ENCODE results near the gene VANGL1.

VANGL1 gene

DNA sequence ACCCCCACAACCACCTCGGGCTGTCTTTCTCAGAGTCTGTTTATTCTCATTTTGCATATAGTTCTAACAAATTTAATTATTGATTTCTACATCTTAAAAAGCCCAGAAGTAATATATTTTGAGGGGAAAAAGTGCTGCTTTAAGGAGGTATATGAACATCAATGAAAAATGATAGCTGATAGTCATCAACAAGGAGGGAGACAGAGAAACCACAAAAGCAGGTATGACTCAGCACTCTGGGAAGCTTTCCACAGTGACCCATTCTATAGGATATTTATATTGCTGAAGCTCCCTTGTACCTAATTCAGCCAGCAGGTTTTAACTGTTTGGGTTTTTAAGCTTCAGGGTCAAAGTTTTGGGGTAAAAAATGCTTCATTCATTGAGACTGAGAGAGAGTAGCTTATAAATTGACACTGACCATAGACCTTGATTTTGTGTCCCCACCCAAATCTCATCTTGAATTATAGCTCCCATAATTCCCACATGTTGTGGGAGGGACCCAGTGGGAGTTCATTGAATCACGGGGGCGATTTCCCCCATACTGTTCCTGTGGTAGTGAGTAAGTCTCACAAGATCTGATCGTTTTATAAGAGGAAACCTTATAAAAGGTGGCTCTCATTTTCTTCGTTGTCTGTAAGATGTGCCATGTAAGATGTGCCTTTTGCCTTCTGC lies 27.4 kb downstream of the VANGL1 start:
- no peak for DNase-seq

DNA sequence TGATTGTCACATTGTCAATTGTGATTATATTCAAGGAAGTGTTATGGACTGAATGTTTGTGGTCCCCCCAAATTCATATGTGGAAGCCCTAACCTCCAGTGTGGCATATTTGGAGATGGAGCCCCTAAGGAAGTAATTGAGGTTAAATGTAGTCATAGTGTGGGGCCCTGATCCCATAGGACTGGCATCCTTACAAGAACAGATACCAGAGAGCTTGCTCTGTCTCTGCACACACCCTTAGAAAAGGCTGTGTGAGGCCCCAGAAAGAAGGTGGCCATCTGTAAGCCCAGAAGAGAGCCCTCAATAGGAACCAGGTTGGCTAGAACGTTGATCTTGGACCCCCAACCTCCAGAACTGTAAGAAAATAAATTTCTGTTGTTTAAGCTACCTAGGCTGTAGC lies 28.1 kb downstream of the VANGL1 start:
- DNase-seq, result no peak

DNA sequence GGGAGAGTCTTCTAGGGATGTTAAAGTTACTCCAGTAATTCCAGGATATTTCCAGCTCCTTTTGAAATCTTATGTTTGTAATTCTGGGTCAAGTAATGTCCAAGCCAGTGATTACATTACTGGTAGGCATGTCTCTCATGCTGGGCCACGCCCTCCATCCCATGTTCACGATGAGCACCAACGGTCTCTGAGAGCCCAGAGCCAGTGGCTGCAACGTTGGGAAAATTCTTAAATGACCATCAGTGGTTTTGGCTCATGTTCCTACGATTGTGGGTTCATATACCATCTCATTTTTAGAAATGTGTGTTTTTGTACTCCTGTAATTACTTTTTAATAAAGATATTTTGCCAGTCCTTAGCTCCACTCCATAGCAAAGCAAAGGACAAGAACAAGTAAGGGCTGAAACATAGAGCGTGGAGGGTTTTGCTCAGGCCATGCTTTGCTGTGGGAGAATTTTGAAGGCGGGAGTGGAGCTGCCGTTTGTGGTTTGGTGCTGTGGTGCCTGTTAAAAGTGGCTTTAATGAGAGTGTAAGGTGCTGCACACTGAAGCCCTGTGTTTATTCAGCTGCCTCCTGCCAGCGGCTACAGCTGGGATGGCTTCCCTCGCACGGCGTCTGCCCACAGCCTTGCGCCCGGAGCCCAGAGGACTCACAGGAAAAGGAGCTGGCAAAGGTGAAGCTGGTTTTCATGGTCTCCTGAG lies 28.9 kb downstream of the VANGL1 start:
- no peak for DNase-seq

DNA sequence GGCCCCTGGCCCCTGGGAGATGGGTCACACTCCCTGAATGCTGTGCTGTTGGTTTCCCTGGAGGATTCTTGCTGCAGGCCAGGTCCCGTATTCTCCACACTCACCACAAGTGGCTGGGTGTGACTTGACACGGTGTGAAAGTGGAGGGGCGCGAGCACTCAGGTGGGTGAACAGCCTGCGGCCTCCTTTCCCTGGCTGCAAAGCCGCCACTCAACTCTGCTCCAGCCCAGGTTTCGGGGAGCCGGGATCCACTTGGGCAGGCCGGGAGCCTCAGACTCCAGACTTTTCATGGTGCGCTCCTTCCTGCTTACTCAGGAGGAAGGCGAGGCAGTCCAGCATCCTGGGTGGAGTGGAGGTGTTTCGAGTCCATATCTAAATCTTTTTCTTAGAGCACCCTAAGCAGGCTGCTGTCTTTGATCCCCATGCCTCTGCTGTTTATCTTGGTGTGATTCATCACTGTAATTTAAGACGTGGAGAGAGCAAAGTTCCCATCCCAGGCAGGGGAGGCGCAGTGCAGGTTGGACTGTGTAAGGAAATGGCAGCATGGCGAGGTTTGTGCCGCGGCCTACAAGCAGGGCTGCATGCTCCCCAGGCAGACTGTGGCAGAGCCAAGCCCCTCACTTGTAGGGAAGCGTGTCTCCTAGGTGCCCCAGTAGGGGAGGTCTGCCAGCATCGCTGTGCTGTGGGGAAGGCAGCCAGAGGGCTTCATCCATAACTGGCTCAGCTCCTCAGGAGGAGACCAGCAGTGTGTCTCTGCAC lies 29.6 kb downstream of the VANGL1 start:
- DNase-seq, result no peak

DNA sequence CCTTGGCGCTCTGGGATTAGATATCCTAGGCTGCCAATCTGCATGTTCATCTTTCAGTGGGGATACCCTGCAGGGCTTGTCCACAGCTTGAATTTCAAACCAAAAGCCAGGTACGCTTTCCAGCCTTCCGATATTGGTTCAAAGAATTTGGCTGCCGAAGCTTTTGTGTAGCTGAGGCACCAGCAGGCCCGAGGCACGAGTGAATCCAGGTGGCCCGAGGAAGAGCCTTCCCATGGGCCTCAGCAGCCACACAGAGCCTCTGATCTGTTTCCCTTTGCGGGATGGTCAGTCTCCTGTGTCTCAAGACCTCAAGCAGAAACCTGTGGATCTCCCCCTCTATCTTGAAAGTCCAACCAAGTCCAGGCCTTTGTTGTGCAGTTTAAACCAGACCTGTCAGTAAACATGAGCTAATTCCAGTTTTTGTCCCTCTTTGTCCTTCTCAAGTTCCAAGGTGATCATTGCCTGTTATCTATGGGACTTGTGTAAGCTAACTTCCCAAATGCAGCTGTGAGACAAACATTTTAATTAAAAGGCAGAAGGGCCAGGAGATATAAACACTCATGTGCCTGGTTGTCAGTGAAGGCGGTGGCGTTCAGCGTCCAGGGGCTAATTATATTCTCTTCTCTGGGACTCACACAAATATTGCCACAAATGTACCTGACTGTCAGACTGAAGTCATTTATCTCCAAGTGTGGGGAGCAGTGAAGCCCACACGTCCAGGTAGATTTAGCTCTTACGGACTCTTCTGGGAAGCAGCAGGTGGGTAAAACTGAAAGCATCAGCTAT lies 30.6 kb downstream of the VANGL1 start:
- DNase-seq, result no peak

DNA sequence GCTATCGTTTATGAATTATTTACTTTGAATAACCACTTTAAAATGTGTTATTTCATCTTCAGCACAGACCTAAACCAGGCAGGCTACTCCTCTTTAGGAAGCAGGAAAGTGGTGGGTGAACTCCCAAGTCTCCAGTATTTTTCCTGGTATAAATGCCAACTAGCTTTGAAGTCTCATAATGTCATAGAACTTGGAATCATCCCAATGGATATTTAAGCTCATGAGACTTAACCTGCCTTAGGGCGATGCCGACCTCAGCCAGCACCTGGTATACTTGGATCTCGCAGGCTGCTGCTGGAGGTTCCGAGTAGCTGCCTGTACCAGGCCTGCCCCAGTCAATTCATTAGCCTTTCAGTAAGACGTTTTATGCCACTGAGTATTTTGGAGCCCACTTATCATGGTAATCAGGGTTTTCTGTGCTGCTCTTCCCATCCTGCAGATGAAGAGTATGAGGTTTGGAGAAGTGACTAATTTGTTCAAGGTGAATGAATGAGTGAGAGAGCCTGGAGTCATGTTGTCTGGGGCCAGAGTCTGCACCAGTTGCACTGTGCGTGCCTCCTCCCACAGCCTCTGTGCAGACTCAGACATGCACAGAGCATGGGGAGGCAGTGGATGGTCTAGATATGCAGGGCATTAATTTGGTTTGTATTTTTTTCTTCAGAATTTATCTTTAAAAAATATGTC lies 34.9 kb downstream of the VANGL1 start:
- no peak for DNase-seq

DNA sequence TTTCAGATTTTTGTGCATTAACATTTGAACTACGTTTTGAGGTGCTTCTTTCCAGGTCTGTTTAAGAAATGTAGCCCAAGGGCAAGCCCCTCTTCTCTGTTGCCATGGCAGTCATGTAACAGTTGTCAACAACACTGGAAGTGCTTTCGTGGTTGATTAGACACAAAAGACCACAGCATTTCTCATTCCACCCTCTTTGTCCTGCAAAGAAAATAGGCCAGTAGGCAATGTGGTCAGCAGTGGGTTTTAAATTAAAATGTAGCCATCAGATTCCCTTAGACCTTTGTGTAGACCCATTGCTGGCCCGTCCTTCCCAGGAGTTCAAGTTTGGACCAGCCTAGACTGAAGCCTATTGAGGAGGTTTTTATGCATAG lies 35.4 kb downstream of the VANGL1 start:
- DNase-seq, result no peak

DNA sequence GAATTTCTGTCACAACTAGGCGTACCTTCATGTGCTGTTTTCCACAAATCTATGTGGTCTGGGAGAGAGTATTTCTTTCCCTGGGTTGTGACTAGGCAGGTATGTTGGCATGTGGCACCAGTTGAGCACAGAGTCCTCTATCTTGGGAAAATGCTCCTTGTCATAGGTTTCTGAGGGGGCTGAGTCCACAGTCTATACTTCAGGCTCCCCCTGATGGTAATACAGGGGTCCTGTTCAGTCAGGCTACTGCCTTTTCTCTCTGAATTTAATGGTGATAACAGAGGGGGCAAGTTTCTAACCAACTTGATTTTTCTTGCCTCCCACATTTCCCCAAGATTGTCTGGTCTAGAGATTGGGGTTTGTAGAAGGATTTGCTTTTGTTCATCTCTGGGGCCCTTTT lies 35.8 kb downstream of the VANGL1 start:
- DNase-seq, result no peak

DNA sequence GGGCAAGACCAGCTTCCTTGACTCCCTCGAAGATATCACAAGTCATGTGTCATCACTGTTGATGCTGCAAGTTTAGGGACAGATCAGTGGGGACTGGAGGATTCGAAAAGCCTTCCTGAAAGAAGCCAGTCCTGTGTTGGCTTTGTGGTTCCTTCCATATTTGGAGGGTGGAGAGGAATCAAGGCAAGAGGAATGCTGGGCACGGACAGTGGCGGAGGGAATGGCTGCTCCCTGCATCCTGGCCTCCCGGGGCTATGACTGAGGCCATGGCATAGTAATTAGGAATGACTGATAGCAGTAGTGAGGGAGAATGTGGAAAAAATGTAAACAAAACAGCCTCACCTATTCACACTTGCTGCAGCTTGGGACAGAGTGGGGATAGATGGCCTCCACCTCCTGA lies 36.4 kb downstream of the VANGL1 start:
- DNase-seq, result no peak

DNA sequence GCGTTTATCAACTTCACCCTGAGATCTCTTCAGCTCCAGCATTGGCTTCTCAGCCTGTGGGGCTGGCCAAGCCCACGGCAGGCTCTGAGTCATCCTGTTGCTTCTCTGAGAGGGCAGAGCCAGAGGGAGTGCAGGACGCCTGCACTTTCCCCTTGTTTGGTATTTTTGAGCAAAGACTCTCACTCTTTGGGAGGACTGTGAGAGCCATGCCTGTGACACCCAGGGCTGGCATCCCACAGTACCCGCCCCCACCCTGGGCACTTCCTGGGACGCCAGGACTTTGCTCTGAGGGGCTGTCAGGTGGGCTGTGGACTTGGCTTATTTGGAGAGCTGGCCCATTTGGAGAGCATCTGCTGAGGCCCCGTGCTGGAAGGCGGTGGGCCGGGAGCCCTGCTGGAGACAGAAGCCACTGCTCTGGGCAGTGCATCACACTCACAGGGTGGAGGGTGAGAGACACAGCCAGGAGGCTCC lies 37.4 kb downstream of the VANGL1 start:
- DNase-seq, result no peak

DNA sequence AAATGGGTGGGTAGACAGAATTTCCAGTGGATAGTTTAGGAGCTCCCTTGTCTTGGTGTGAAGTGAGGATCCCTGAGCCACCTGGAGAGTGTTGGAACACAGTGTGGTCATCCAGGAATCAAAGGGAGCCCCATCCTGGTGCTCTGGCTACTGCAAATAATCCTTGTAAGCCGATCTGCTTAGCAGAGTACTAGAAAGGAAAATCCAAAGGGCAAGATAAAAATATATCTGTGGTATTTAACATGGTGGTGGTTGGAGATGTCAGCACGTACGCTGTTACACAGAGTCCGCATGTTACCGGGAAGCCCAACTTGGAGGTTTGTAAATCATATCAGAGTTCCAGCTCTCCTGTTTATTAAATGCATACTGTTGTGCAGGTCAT lies 39.0 kb downstream of the VANGL1 start:
- no peak for DNase-seq

DNA sequence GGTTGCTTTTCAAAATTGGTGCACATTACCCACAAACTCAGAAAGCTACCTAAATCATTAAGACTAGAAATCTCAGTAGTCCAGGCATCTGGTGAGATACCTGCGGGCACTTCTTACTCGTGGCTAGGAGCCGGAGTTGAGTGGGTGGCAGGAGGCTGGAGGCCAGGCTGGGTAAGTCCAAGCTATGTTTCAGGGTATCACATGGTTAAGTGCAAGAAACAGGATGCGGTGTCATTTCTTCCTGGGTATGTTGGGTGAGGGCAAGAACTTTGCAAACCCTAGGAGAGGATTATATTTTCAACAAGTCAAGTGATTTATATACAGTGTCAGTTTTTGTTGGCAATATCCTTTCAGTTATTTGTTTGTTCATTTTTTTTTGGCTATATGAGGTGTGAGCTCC lies 41.0 kb downstream of the VANGL1 start:
- DNase-seq, result no peak

DNA sequence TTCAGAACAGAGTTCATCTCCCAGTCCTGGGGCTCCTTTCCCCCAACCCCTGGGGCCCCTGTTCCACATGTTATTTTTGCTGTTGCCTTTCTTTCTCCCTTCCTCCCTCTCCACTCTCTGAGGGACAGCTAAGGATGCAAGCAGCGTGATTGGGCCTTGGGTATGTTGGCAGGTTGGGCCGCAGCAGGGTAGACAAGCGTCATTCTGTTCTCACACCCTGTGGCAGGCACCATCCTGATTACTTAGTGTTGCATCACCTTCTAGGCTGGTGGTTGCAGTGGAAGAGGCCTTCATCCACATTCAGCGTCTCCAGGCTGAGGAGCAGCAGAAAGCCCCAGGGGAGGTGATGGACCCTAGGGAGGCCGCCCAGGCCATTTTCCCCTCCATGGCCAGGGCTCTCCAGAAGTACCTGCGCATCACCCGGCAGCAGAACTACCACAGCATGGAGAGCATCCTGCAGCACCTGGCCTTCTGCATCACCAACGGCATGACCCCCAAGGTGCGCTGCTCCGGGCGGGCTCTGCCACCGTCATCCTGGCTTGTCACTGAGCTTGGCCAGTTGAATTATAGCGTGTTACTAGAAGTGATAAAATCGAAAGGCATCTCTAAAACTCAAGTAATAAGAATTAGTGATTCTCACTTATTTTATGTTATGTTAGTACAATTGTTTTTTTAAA lies 43.4 kb downstream of the VANGL1 start:
- DNase-seq, result no peak

DNA sequence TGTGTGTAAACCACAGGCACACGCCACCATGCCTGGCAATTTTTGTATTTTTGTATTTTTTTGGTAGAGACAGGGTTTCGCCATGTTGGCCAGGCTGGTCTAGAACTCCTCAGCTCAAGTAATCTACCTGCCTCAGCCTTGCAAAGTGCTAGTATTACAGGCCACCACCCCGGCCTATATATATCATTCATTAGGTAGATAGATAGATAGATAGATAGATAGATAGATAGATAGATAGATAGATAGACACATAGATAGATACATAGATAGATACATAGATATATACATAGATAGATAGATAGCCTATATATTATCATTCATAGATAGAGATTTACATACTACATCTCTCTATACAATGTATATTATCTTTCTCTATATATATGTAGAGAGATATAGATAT lies 46.0 kb downstream of the VANGL1 start:
- no peak for DNase-seq

DNA sequence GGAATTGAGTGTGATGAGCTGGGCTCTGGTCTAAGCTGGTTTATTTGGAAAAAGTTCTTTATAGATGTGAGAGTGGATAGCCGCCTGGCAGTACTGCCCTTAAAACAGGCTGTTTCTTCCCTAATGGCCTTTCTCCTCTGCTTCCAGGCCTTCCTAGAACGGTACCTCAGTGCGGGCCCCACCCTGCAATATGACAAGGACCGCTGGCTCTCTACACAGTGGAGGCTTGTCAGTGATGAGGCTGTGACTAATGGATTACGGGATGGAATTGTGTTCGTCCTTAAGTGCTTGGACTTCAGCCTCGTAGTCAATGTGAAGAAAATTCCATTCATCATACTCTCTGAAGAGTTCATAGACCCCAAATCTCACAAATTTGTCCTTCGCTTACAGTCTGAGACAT lies 49.2 kb downstream of the VANGL1 start:
- no peak for DNase-seq

DNA sequence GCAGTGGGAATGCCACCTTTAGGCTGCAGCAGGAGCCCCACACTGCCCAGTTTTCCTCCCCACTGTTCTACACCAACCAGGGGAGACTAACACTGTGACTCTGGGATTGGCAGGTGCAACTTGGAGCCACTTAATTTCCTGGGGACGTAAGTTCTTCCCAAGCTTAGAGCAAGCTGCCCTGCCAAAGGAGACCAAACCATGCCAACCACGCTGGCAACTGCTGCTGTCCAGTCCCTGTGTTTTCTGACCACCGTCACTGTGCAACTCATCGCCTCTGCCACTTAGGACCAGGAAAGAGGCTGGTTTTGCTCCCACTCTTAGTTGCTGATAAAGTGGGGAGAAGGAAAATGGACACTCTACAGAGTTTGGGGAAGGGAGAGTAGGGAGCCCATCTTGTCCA lies 50.5 kb downstream of the VANGL1 start:
- DNase-seq, result no peak

DNA sequence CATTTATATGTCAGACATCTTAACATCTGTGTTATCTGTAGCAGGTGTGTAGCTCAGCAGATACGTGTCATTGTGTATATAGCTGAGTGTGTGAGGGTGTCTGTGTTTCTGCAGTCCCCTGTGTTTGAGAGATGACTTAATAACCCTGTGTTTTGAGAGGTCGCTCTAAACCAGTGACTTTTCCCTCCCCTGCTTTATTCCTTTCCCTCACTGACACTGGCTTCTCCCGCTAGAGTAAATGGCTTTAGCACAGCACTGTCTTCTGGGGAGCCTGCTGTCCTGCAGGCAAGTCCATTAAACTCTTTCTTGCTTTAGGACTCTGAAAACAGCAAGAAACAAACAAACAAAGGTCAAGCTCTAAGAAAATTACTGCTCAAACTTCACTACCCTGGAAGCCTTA lies 53.0 kb downstream of the VANGL1 start:
- no peak for DNase-seq

DNA sequence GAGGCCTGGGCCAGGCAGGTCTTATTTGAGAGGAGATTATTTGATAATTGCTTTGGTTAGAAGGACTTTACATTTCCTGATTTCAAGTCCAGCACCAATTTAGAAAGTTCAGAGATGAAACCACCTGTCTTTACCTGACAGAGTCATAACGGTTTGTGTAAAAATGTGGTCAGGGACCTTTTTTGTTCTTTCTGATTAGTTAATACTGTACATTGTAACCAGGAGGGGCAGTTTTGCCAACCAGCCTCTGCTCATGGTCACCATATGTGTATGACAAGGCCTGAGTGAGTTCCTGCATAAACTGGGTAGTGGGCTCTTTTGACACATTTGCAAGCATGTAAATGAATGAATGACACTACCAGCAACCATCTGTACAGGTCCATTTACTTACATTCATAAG lies 55.8 kb downstream of the VANGL1 start:
- no peak for DNase-seq

DNA sequence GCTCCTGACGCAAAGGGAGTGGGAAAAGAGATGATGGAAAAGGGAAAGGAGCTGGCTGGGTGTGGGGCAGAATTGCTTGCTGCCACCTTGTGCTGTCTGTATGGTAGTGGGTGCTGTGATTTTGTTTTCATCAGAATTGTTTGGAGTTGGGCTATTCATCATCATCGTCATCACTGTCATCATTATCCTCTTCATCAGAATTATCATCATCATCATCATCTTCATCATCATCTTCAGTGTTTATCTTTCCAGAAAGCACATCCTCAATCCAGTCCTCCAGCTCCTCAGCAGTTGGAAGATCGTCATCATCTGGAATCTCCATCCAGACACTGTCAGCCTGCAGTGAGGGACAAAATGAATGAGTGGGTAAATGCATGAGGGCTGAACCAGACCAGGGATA lies 59.3 kb downstream of the VANGL1 start:
- no peak for DNase-seq

DNA sequence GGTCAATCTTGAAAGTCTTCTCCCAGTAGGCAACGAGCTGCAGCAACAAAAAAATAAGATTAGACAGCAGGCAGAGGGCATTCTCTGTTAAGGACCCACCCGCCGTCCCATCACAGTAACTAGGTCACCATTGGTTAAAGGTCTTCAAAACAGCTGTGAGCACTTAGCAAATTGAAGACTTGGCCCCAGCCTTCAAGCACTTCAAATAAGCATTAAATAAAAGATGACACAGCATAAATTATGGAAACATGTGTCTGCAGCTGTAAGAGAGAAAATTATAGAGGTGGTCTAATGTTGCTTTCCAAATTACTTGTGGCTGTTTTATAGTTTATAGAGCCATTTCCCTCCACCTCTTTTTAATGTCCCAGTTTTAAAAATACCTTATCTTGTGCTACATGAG lies 61.2 kb downstream of the VANGL1 start:
- no peak for DNase-seq

DNA sequence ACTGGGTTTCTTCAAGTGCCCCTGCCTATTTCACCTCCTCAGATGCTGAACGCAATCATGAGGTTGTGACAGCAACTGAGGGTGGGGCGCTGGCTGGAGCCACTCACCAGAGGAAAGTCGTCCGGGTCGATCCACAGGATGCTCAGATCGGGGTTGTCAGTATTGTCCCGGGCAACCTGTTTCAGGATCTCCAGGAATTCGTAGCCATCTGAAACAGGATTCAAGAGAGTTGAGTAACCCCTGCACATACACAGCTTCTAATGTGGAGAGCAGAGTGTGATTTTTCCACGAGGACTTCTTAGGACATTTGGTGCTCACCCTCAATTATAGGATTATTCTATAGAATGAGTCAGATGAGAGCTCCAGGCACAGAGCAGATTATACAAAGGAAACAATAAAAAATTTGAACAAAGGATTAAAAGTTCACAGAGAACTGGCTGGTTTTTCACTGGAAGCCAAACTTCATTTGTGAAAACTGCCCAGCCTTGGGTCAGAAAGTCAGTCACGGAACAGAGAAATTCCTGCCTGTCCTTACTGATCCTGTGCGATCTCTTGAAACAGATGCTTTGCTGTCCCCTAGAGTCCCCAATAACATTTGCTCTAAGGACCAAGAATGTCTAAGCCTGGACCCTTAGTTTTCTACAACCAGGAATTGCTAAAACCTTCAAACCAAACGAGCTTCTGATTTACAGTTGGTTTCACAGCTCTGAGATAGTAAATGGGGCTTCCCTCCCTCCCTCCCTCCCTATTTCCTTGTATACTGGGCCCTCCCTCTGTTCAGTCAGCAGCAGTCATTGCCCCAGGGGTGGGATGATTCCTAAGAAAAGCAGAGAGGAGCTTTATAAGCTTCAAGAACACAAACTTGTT lies 63.5 kb downstream of the VANGL1 start:
- no peak for DNase-seq

Measured in stimulated activated CD4-positive, alpha-beta T cell treated with anti-CD3 and anti-CD28 coated beads, Interleukin-4, amount 100 ng/mL, for 24 hours (primary cell).